HG03378 (cell line): ENCODE data around the gene RASL11B.

Experiments
- ATAC-seq: cut with Tn5 transposase; IDR thresholded peaks from one replicate; pipeline ENCODE4 v1.9.1; 2021; ENCODE audit warnings: mild to moderate bottlenecking, moderate library complexity; ENCODE audit not compliant: unreplicated experiment

The RASL11B gene

DNA sequence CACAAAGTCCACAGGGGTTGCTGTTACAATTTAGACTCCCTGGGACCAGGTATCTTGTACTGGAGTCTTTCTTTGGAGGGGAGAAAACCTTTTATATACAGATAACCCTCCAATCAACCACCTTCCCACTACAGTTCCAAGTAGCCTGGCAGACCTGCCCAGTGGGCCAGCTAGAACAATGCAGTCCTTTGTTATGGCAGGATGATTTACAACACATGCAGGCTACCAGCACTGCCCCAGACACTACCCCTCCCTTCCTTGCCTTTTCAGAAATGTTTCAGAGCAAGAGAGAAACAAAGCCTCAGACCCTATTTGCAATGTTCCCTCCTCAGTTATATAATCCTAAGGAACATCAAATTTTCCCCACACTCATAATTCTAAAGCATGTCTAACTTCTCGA, 11.1 kb downstream of the RASL11B start:
- ATAC-seq, result no peak

DNA sequence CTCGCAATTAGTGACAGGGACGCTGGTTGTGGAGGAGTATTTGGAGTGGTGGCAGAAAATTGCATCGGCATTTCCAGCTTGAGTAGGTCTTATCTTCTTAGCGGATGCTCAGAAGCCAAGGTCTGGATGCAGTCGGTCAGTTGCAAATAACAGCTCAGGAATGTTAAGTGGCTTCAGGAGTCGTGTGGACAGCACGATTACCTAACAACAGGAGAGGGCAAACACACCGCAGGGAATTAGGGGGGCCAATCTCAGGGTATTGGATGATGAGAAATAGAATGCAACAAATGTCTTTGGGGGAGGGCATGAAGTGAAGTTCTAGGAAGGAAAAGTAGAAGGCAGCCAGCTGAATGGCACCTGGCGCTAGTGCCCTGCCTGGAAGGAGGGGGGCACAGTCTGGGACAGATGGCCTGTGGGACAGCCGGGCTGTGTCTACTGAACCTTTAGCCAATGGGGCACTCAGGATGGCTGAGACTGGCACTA, 11.8 kb downstream of the RASL11B start:
- no peak for ATAC-seq

DNA sequence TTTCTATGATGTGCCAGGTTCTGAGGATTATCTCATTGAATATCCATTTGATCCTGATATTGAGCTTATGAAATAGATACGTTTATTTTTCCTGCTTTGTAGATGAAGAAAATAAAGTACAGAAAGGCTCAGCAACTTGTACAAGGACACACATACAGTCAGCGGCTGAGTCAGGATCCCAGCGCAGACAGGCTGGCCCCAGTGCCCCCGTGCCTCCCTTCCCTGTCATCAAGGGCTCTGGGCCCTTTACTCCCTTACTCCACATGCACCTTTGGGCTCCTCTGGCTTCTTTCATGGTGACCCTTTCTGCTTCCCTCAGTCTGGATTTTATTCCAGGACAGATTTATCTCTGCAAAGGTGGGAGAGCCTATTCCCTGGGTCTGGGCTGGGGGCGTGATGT, 12.8 kb downstream of the RASL11B start:
- no peak for ATAC-seq

DNA sequence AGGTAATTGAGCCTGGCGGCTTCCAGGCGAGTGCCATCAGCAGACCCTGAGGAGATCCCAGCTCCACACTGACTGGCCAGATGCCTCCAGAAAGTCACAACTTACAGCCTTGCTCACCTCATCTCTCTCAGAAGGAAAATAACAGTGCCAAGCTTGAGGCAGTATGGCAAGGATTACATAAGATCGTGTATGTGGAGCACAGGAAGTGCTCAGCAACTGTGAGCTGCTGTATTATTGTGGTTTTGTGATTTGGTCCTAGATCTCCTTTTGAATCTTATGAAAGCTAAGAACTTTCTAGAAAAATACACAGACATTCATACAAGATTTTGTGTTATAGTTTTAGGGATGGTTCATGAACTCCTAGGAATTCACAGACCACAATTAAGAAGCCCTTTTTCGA, 14.0 kb downstream of the RASL11B start:
- ATAC-seq, result no peak

DNA sequence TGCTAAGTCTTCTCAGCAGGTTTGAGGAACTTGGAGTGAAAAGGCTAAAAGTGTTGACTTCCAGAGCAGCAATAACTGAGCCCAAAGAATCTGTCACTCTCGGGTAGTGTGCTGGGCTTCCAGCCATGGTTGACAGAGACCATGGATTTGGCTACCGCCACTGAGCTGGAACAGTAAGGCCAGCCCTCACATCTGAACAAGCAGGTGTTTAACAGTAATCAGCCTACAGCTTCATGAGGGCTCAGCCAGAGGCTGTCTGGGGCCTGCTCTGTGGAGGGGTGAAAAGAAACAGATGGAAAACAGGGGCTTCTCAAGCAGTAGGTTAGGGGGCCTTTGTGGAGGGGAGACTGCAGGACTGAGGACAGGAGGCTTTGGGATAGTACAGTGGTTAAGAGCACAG, 14.9 kb downstream of the RASL11B start:
- no peak for ATAC-seq

DNA sequence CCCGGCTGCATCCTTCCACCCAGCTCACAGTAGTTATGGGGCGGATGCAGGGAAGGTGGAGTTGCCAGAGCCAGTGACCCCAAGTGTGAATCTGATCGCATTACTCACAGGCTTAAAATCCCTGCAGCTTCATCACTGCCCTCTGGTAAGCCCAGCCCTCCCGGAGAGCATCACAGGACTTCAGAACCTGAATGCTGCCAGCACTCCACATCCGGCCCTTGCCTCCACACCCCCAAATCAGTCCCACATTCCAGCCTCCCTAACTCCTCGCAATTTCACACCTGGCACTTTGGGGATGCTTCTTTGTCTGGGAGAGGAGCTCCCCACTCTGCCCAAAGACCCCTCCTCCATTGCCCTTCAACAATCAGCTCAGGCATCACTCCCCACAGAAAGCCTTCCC, 15.6 kb downstream of the RASL11B start:
- no peak for ATAC-seq

DNA sequence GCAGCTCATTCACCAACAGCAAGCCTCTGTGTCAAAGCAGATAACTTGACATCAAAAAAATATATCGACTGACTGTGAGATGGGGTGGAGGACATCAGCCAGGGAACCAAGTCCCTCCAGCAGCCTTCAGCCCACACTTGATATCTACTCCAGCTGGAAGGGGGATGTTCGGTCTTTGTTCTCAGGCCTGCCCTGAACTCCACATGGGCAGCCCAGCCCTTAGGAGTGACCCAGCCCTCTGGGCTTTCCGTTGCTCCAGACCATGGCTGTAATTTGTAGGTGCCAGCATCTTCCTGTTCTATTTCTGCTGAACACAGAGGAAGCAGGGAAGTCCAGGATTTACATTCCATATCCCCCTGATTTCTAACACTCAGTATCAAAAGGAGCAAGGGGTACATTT, 17.4 kb downstream of the RASL11B start:
- no peak for ATAC-seq

DNA sequence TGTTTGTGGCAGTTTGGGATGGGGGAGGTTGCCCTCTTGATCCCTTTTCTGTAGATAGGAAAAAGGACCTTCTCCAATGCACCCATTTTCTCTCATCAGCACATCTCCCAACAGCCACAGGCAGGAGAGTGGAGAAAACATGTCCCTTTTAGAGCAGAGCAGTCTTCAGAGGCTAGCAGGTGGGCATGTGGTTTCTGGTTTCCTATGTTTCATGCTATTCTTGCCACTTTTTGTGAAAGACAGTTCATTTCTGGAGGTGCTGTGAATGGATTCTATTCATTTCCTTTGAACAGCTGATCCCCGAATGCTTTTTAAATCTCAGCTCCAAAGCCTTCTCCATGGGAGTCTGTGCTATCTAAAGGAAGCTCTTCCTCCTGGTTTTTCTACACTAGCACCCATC, 18.9 kb downstream of the RASL11B start:
- no peak for ATAC-seq

DNA sequence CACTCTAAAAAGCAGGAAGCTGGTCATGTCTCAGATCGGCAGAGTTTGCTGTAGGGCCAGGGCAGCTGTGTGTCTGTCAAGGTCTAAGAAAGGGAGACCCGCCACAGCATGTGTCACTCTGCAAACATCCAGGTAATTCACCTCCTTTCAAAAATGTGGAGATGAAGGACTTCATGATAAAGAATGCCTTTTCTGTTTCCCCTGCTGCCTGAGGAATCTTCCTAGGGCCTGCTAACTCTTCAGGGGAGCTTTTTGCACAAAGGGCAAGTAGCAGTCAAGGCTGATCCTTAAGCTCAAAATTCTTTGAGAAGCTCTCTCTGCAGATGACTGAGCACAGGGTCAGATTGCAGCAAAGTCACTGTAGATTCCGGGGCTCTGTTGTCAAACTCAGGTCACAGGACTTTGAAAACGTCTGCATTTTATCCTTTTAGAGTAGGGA, 21.1 kb downstream of the RASL11B start:
- ATAC-seq, result no peak

DNA sequence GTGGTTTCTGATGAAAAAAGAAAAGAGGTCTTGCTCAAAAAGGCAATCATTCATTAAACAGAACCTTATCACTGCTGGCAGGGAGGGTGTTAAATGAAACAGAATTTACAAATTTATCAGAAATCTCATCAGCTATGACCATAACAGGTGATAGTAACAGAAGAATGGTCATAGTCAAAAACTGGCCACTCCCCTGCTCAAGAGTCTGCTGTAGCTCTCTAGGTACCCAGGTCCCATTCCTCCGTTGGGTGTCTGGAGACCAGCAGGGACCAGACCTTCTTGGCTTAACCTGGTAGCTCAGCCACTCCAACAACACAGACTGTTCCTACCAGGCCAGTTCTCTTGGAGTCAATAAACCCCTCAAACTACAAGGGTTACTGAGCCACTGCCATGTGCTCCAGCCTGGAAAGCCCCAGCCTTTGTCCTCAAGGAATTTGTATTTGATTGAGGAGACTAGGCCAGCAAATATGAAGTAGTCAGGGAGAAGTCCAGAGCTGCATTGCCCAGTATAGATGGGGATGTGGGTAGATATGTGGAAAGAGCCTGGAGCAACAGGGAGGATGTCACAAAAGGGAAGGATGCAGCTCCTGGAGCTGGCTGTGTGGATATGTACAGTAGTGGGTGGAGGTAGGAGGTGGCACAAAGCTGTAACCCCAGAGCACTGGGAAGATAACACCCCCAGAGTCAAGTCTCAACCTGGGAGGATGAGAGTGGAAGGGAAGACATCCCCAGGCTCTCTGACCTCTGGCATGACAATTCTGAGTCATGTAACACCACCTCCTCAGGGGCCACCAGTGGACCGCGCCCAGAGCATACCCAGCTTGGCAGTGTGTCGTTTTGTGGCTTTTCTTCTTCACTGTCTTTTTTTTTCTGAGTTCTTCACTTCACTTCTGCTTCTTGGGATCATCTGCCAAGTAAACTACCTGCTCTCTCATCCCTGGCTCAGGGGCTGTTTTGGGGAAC, 21.9 kb downstream of the RASL11B start:
- ATAC-seq, result no peak

DNA sequence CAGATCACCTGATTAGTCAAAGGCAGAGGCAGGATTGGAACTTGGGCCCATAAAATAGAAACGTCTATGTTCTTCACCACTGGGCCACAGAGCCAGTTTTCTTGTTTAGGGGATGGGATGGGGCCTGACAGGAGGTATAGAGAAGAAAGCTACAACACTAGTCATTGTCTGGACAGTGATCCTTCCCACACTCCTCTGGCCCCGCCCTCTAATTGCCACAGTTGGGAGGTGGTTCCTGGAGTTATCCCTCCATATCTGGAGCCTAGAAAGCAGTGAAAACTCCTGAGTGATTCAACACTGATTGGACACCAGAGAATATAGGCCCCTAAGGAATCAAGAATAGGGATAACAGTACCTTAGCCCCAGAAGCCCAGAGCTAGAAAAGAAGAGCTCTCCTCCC, 22.9 kb downstream of the RASL11B start:
- ATAC-seq, result no peak

DNA sequence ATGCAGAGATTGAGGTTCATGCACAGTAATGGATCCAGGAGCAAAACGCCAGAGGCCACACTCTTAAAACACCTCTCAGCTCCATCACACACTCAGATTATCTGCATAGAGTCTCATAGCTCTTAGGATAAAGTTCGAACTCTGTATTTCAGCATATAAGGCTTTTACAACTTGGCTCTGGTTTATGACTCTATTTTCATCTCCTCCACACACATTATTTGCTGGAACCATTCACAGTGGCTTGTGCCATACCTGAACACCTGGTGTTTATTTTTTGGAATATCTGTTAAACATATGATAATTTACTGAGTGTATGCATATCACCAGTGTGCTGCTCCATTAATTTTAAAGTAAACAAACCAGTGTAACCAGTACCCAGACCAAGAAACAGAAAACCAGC, 27.2 kb downstream of the RASL11B start:
- no peak for ATAC-seq

DNA sequence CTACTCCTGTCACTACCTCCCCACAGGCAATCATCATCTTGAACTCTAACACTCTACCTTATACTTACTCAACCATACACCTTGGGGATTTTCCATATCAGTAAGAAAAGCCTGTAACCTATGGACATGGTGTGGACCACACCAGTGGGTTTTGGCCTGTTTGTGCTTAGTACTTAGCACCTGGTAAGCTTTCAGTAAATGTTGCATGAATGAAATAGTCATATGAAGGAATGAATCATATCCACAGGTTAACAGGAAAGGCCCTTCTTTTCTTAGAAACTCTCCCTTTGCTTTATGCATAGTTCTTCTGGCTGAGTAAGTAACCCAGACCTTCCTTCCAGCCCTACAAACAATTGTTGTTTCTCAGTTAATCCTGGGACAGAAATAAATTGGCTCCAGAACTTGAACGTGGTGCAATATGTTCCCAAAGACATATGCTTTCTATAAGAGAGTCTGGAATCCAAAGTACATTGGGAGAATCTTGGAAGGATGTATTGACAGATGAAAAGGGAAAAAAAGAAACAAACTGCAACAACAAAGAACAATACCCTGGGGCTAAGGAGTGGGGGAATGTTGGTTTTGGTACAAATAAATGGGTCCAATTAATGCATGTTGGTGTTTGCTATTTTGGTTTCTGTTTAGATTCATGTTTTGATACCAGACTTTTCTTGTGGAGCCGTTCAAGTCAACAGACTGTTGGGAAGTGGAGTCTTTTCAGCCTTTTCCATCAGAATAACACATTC, 27.8 kb downstream of the RASL11B start:
- ATAC-seq, result no peak

DNA sequence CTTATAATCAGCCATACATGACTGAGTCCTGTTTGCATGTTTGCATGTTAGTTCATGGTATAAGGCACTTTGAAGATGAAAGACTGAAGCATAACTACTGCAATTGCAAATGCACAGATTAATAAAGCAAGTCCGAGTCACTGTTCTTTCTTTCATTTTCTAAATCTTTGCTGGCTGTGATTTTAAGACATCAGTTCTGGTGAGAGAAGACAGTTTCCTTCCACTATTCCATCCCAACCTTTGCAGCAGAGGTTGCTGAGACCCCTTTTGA, 28.3 kb downstream of the RASL11B start:
- no peak for ATAC-seq

DNA sequence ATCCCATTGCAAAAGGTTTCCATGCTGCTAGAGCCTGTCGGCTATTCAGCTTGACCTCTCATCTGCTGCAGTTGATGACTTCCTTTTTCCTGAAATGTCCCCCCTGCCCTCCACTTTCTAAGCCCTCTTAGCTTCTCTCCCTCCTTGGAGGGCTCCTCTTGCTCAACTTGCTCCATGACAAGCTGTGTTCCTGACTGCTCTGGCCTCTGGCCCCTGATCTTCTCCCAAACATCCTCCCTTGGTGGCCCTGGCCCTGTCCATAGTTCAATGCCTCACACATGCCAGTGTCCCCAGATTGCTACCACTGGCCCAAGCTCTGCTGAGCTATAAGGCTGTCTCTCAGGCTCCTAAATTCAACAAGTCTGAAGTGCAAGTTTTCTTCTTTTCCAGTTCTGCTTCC, 29.6 kb downstream of the RASL11B start:
- ATAC-seq, result no peak

DNA sequence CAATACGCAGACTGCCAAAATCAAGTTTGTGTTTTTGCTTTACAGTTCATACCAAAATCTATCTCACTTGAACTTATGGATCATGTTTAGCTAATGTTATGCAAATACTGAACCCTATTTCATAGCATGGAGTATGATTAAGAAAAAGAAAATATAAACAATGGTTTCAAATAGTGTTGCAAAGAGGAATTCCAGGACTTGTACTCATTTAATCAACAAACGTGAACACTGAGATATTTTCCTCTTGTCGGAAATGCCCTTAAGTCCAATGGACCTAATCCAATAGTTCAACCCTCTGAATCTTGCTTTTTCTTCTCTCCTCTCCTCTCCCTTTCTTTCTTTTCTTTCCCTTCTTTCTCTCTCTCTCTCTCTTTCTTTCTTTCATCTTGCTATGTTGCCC, 30.8 kb downstream of the RASL11B start:
- ATAC-seq, result no peak

DNA sequence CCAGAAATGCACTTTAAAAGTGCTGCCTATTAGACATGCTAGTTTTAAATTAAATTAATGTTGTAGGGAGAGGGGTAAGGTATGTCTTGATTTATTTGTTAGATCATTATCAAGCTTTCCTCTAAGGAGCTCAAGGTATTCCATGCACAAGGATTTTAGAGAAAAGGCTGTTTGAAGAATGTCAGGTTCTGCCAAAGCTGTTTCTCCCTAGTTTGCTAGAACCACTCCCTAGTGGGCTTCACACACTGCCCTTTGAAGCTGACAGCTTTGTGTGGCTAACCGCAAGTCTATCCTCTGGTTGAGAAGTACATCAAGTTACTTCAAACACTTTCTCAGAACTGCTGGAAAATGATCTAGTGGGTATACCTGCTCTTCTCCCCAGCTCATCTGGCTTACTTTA, 32.3 kb downstream of the RASL11B start:
- ATAC-seq, result no peak

DNA sequence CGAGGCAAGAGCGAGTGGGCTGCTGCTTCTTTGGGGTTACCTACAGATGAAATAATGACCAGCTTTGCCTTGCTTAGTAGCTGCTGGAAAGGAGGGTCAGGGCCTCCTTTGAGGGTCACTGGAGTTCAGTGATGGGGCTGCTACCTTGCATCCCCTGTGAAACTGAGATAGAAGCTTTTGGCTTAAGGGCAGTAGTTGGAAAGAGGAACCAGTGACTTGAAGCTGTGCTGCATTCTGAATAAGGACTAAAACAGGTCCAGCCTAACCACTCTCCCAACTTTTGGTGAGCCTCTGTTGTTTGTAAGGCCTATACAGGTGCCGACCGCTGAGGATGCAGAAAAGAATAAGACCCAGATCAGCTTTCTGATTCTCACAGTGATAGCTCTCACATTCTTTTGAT, 41.2 kb downstream of the RASL11B start:
- ATAC-seq, result no peak

DNA sequence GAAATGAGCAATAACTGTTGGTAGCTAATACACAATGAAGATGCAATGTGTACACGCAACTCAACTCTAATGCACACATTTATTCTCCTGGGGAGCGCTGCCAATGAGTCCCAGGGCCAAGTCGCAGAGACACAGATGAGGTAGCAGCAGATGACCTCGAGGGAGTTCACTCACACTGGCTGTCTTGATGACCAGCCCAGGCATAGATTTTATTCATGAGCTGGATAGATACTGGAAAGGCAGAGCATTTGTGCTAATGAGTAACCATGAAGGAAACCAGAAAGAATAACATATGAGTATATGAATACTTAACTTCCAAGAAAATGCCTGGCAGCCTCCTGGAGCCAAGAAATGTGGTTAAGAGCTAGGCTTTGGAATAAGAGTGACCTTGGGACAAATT, 42.3 kb downstream of the RASL11B start:
- ATAC-seq, result no peak

DNA sequence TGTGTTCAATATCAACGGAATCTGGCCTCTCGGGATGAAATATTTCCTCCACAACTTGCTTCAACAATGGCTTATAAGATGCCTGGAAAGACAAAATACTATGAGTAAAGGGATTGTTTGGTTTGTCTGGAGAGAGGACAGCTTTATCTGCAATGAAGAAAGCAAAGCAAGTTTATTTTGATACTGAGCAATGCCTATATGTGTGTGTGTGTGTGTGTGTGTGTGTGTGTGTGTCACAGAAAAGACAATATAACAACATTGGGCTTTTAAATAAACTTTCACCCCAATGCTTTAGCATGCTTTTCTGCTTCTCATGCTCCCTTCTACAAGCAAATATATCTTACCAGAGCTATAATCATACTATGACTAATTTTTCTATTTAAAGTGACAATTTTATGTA, 45.4 kb downstream of the RASL11B start:
- ATAC-seq, result no peak

DNA sequence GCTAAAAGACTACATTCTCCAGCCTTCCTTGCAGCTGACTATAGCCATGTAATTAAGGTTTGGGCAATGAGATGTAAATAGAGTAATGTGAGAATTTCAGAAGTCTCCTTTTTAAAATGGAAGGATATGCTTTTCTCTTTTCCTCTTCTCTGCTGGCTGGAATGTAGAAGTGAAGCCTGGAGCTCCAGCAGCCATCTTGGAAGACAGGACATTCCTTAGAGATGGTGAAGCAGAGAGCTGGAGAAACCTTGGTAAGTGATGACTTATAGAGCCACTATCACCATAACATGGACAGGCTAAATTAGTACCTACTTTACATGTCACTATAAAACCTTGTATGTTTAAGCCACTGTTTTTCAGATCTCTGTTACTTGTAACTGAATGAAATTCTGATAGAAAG, 48.0 kb downstream of the RASL11B start:
- no peak for ATAC-seq

DNA sequence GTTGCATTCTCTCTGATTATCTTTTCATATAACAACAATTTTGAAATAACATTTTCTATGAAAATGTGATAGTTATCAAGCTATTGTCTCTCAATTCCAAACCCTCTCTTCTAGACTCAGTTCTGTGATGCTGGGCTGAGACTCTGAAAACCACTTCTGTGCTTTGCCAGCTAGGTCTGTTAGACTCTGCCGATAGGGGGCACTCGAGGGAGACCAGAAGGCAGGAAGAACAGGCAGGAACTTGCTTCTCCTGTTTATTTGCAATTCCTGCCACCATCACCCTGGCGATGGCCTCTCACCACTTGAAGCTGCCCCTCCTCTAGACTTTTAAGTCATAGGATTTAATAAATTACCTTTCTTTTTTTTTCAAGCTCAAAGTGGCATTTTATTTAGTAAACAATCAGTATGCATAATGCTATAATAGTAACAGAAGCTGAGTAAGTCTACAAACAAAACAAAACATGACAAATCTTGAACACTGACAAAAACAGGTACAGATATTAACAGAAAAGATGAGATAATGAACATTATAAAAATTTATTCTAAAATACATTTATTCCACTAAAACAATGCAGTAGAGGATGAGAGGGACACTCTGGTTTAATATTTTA, 49.7 kb downstream of the RASL11B start:
- ATAC-seq, result peak; percentile 76
